Activated B cell treated with CpG ODN at 0.5 μM for 24 hours (primary cell): Measurements from ENCODE around the gene SPTLC2. TPM values are rescaled to one million over a fixed set of nuclear protein-coding genes. Genes with fewer than 3 reads are reported as not detected.
"Not testable (repeated sequence)": the region's sequence is repeated elsewhere in the genome, so short reads cannot be mapped to it uniquely, and the experiment has no call there.

ENCODE experiments used
- ATAC-seq: fragments of 200-7000 bp; cut with Tn5 transposase; one replicate; pipeline ENCODE4 v1.10.0; 2021; ENCODE audit warnings: low read depth, mild to moderate bottlenecking, moderate library complexity
- CTCF ChIA-PET: fragments of 350-600 bp; sonication (Branson Sonifier 250); formaldehyde crosslinking; loops from one replicate; lab custom pipeline; 2021; ENCODE audit warnings: antibody characterized with exemption; lab: Charles Lee
- POLR2A ChIA-PET: fragments of 350-600 bp; sonication (Branson Sonifier 250); formaldehyde crosslinking; loops from one replicate; lab custom pipeline; 2021; ENCODE audit warnings: antibody characterized with exemption; lab: Charles Lee
- DNase-seq: peaks from one replicate; pipeline ENCODE4 v3.0.0; 2022
- H3K27ac Mint-ChIP-seq: one replicate; pipeline ENCODE4 v1.8.0; 2020; ENCODE audit warnings: mixed read lengths
- H3K27me3 Mint-ChIP-seq: one replicate; pipeline ENCODE4 v1.8.0; 2021; ENCODE audit warnings: mixed read lengths
- H3K36me3 Mint-ChIP-seq: one replicate; pipeline ENCODE4 v1.8.0; 2021; ENCODE audit warnings: low read depth, mixed read lengths
- H3K4me1 Mint-ChIP-seq: one replicate; pipeline ENCODE4 v1.8.0; 2021; ENCODE audit warnings: mixed read lengths
- H3K4me3 Mint-ChIP-seq: one replicate; pipeline ENCODE4 v1.8.0; 2020; ENCODE audit warnings: mild to moderate bottlenecking, mixed read lengths
- H3K9me3 Mint-ChIP-seq: one replicate; pipeline ENCODE4 v1.8.0; 2020; ENCODE audit warnings: mixed read lengths
- CTCF ChIP-seq: fragments of 200-600 bp; IDR thresholded peaks from one replicate; pipeline ENCODE4 v1.8.0; 2022; ENCODE audit warnings: antibody characterized with exemption, mild to moderate bottlenecking
- intact Hi-C: fragments of 100-400 bp; cut with micrococcal nuclease; formaldehyde crosslinking; loops from one replicate; pipeline ENCODE4 v1.15.1; 2024
- total RNA-seq: library from RNA; stranded (reverse); gene quantifications from 2 replicates; pipeline ENCODE4 v1.2.3, GENCODE V29; 2022

Gene SPTLC2
- total RNA-seq, 1 donor from 2014 or later = 43.8 TPM

GRCh38 chr14:77640756-77641533, 24.5 kb upstream of the SPTLC2 start:
- Mint-ChIP-seq H3K4me3 (peak overlapping the region; percentile 95), H3K36me3 (peaks cover 5% of the 10 kb centered on the region), H3K9me3 (no peaks in the 10 kb centered on the region), H3K27ac (peak overlapping the region; percentile 93), H3K4me1 (peaks cover 16% of the 10 kb centered on the region), H3K27me3 (no peaks in the 10 kb centered on the region)
- POLR2A ChIA-PET = interaction anchor here (1.0 kb wide), 1 partner anchor 33 kb away, joined by 3 read pairs; no protein-coding TSS in a partner anchor
- peak; percentile 56 for ATAC-seq
- CTCF ChIA-PET = interaction anchor here (0.6 to 1.0 kb wide), 2 partner anchors 23 to 94 kb away, joined by 3 read pairs; no protein-coding TSS in a partner anchor
- no peak for DNase-seq
- TF ChIP-seq CTCF = no peak
- intact Hi-C loops = loop anchor here (1.0 kb wide), 1 partner anchor 159 kb away; the partner anchor contains the start of gene ADCK1

DNA sequence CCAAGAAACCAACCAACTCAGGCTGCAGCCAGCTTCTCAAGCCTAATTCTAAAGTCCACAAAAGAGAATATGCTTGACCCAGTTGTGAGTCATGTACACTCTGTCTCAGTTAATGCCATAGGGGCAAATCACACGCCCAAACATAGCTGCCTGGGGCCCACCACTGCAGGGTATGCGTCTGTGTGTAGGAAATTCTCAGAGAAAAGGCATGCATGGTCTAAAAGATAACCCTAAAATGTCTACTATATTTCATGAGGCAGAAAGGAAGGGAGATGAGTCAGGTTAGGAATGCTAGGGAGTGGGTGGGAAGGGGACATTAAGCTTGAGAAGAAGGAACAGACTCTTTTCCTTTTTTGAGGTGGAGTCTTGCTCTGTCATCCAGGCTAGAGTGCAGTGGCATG, 22.3 kb upstream of the SPTLC2 start:
- TF ChIP-seq CTCF = no peak
- intact Hi-C loops = no loop called here
- Mint-ChIP-seq H3K4me3 (no peak overlapping the region), H3K27me3 (no peaks in the 10 kb centered on the region), H3K36me3 (peaks cover 5% of the 10 kb centered on the region), H3K27ac (peak overlapping the region; percentile 27), H3K4me1 (peaks cover 16% of the 10 kb centered on the region), H3K9me3 (peaks cover 2% of the 10 kb centered on the region)
- ChIA-PET CTCF (no interaction called here), POLR2A (no interaction called here)
- DNase-seq (no peak), ATAC-seq (no peak)

DNA sequence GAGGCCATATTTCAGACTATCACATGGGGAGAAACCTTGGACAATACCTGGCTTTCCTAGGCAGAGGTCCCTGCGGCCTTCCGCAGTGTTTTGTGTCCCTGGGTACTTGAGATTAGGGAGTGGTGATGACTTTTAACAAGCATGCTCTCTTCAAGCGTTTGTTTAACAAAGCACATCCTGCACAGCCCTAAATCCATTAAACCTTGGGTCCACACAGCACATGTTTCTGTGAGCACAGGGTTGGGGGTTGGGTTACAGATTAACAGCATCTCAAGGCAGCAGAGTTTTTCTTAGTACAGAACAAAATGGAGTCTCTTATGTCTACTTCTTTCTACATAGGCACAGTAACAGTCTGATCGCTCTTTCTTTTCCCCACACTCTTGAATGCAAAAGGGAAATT, 19.4 kb upstream of the SPTLC2 start:
- H3K36me3 Mint-ChIP-seq, H3K4me1 Mint-ChIP-seq, H3K4me3 Mint-ChIP-seq, POLR2A ChIA-PET, H3K27ac Mint-ChIP-seq, DNase-seq, ATAC-seq, CTCF ChIA-PET, H3K9me3 Mint-ChIP-seq, intact Hi-C loops, H3K27me3 Mint-ChIP-seq: not testable (repeated sequence)

GRCh38 chr14:77635466-77635865, 19.0 kb upstream of the SPTLC2 start:
- H3K27me3 Mint-ChIP-seq, ATAC-seq, CTCF ChIA-PET, H3K9me3 Mint-ChIP-seq, H3K4me1 Mint-ChIP-seq, intact Hi-C loops, H3K36me3 Mint-ChIP-seq, DNase-seq, POLR2A ChIA-PET, H3K27ac Mint-ChIP-seq, H3K4me3 Mint-ChIP-seq: not testable (repeated sequence)

GRCh38 chr14:77630111-77630510, 13.7 kb upstream of the SPTLC2 start:
- no peaks in the 10 kb centered on the region for H3K4me1 Mint-ChIP-seq
- no peak overlapping the region for H3K4me3 Mint-ChIP-seq
- ChIA-PET POLR2A (no interaction called here), CTCF (no interaction called here)
- no peaks in the 10 kb centered on the region for H3K36me3 Mint-ChIP-seq
- intact Hi-C loops = no loop called here
- no peak overlapping the region for H3K27ac Mint-ChIP-seq
- H3K27me3 Mint-ChIP-seq = peaks cover 2% of the 10 kb centered on the region
- ATAC-seq = no peak
- TF ChIP-seq CTCF = no peak
- peaks cover 8% of the 10 kb centered on the region for H3K9me3 Mint-ChIP-seq
- no peak for DNase-seq

GRCh38 chr14:77625360-77625759, 8.9 kb upstream of the SPTLC2 start:
- no peaks in the 10 kb centered on the region for H3K36me3 Mint-ChIP-seq
- no peak for DNase-seq
- ChIA-PET CTCF (no interaction called here), POLR2A (no interaction called here)
- H3K4me3 Mint-ChIP-seq = no peak overlapping the region
- no peaks in the 10 kb centered on the region for H3K27me3 Mint-ChIP-seq
- no peak for TF ChIP-seq CTCF
- H3K4me1 Mint-ChIP-seq = no peaks in the 10 kb centered on the region
- H3K9me3 Mint-ChIP-seq = peaks cover 6% of the 10 kb centered on the region
- intact Hi-C loops = no loop called here
- no peak for ATAC-seq
- no peak overlapping the region for H3K27ac Mint-ChIP-seq
